Measurements from ENCODE around the gene PATJ.
A peak's percentile ranks its signal among the peaks of the same experiment; 100 is the strongest.
"Not testable (repeated sequence)": the region's sequence is repeated elsewhere in the genome, so short reads cannot be mapped to it uniquely, and the experiment has no call there.

The PATJ gene

DNA sequence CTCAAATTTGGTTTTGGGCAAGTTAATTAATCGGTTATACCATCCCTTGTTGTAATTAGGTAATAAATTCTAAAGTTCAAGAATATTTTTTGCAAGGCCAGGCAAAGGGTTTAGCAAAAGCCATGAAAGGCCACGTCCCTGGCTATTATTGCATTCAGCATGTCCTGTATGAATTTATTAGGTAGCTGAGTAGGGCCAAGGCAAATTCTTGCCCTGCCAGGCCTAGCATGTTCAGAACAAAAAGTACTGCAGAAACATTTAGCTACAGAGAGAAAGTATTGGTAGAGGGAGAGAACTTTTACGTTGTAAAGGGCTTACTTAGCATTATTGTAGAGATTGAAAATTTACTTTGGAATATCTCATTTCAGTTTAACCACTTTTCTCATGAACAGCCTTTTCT is 94.4 kb downstream of the PATJ start:
- Histone ChIP-seq H3K36me3 (ENCODE audit: insufficient read depth, low read length) (no peaks in the 10 kb centered on the region), H2AFZ (ENCODE audit: low read length) (no peak overlapping the region), H3K4me2 (ENCODE audit: low read depth, low read length, poor library complexity, severe bottlenecking) (no peak overlapping the region), H3F3A (ENCODE audit: low read depth) (no peaks in the 10 kb centered on the region), H3K4me3 (ENCODE audit: low read length, poor library complexity, severe bottlenecking) (no peak overlapping the region), H3K9ac (ENCODE audit: low read depth, low read length, poor library complexity, severe bottlenecking) (no peak overlapping the region), H3K9me2 (replicated peaks; ENCODE audit: low read depth, low read length) (no peaks in the 10 kb centered on the region), H3K9me3 (ENCODE audit: insufficient read depth, low read depth, low read length) (no peaks in the 10 kb centered on the region), H4K20me1 (ENCODE audit: insufficient read depth, low read length, poor library complexity, severe bottlenecking) (no peaks in the 10 kb centered on the region), H3K27me3 (ENCODE audit: insufficient read depth, low read length, poor library complexity, severe bottlenecking) (no peaks in the 10 kb centered on the region), H3K79me2 (ENCODE audit: insufficient read depth, low read length) (no peaks in the 10 kb centered on the region), H3K4me1 (ENCODE audit: insufficient read depth, low read length, poor library complexity, severe bottlenecking) (no peaks in the 10 kb centered on the region)
- TF ChIP-seq EZH2phosphoT487 (IDR thresholded peaks at IDR 0.05; ENCODE audit: borderline replicate concordance) (no peak), CTCF (conservative IDR thresholded peaks at IDR 0.05; ENCODE audit: low read length) (no peak)

DNA sequence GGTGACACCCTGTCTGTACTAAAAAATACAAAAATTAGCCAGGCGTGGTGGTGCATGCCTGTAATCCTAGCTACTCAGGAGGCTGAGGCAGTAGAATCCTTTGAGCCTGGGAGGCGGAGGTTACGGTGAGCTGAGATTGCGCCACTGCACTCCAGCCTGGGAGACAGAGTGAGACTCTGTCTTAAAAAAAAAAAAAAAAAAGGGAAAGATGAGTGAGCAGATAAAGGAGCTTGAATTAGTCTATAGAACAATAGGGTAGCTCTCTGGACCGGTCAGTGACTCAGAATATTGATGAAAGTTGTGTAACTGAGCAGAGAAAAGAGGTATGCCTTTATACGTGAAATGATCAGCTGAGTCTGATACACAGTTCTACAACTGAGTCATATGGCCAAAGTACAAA is 95.3 kb downstream of the PATJ start:
- not testable (repeated sequence) for H3K9me2 ChIP-seq (replicated peaks; ENCODE audit: low read depth, low read length); H3K36me3 ChIP-seq (ENCODE audit: insufficient read depth, low read length); H2AFZ ChIP-seq (ENCODE audit: low read length); H3F3A ChIP-seq (ENCODE audit: low read depth); H3K79me2 ChIP-seq (ENCODE audit: insufficient read depth, low read length); H3K4me1 ChIP-seq (ENCODE audit: insufficient read depth, low read length, poor library complexity, severe bottlenecking); H3K27me3 ChIP-seq (ENCODE audit: insufficient read depth, low read length, poor library complexity, severe bottlenecking); H3K4me2 ChIP-seq (ENCODE audit: low read depth, low read length, poor library complexity, severe bottlenecking); H3K9ac ChIP-seq (ENCODE audit: low read depth, low read length, poor library complexity, severe bottlenecking); H4K20me1 ChIP-seq (ENCODE audit: insufficient read depth, low read length, poor library complexity, severe bottlenecking); H3K9me3 ChIP-seq (ENCODE audit: insufficient read depth, low read depth, low read length); H3K4me3 ChIP-seq (ENCODE audit: low read length, poor library complexity, severe bottlenecking)

DNA sequence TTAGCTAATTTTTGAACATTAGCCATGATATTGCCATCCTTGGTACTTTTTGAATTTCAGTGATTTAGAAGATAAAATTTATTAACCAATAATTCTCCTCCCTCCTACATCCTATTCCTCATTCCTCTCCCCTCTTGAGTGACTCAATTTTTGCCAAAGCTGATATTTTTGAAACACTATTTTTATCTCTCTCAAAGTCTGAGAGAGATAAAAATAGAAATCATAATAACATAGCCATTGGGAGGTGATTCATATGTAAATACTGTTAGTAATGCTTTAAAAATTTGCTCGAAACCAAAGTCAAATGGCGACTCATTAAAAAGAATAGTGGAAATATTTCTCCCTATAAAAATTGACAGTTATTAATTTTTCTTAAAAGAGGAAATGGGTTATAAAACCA is 97.4 kb downstream of the PATJ start:
- Histone ChIP-seq H4K20me1 (ENCODE audit: insufficient read depth, low read length, poor library complexity, severe bottlenecking) (no peaks in the 10 kb centered on the region), H3K27me3 (ENCODE audit: insufficient read depth, low read length, poor library complexity, severe bottlenecking) (no peaks in the 10 kb centered on the region), H3K4me3 (ENCODE audit: low read length, poor library complexity, severe bottlenecking) (no peak overlapping the region), H3K9ac (ENCODE audit: low read depth, low read length, poor library complexity, severe bottlenecking) (no peak overlapping the region), H2AFZ (ENCODE audit: low read length) (no peak overlapping the region), H3K9me3 (ENCODE audit: insufficient read depth, low read depth, low read length) (no peaks in the 10 kb centered on the region), H3F3A (ENCODE audit: low read depth) (no peaks in the 10 kb centered on the region), H3K36me3 (ENCODE audit: insufficient read depth, low read length) (no peaks in the 10 kb centered on the region), H3K79me2 (ENCODE audit: insufficient read depth, low read length) (no peaks in the 10 kb centered on the region), H3K4me2 (ENCODE audit: low read depth, low read length, poor library complexity, severe bottlenecking) (no peak overlapping the region), H3K9me2 (replicated peaks; ENCODE audit: low read depth, low read length) (no peaks in the 10 kb centered on the region), H3K4me1 (ENCODE audit: insufficient read depth, low read length, poor library complexity, severe bottlenecking) (no peaks in the 10 kb centered on the region)
- TF ChIP-seq CTCF (conservative IDR thresholded peaks at IDR 0.05; ENCODE audit: low read length) (no peak), EZH2phosphoT487 (IDR thresholded peaks at IDR 0.05; ENCODE audit: borderline replicate concordance) (no peak)

DNA sequence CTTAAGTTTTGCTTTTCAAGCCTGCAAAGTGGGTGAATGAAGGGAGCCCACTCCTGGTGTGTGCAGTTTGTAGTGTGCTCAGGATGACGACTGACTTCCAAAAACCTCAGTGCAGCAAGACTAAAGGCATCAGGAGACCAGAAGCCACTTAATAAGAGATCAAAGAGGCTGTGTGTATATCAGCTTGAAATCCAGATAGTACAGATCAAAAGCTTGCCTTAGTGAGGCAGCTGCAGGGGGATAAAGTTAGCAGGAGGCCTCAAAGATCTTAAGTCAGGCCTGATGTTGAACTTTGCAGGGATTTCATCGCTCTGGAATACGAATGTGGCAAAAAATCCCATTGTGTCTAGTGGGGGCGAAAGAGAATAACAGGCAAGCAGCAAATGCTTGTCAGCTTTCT is 99.8 kb downstream of the PATJ start:
- Histone ChIP-seq H3K4me2 (ENCODE audit: low read depth, low read length, poor library complexity, severe bottlenecking) (no peak overlapping the region), H3K4me3 (ENCODE audit: low read length, poor library complexity, severe bottlenecking) (no peak overlapping the region), H4K20me1 (ENCODE audit: insufficient read depth, low read length, poor library complexity, severe bottlenecking) (no peaks in the 10 kb centered on the region), H3F3A (ENCODE audit: low read depth) (no peaks in the 10 kb centered on the region), H3K9ac (ENCODE audit: low read depth, low read length, poor library complexity, severe bottlenecking) (no peak overlapping the region), H2AFZ (ENCODE audit: low read length) (peak overlapping the region; percentile 37; the same call in 1 of the 2 replicates), H3K9me3 (ENCODE audit: insufficient read depth, low read depth, low read length) (no peaks in the 10 kb centered on the region), H3K4me1 (ENCODE audit: insufficient read depth, low read length, poor library complexity, severe bottlenecking) (no peaks in the 10 kb centered on the region), H3K9me2 (replicated peaks; ENCODE audit: low read depth, low read length) (no peaks in the 10 kb centered on the region), H3K36me3 (ENCODE audit: insufficient read depth, low read length) (no peaks in the 10 kb centered on the region), H3K79me2 (ENCODE audit: insufficient read depth, low read length) (no peaks in the 10 kb centered on the region), H3K27me3 (ENCODE audit: insufficient read depth, low read length, poor library complexity, severe bottlenecking) (no peaks in the 10 kb centered on the region)
- TF ChIP-seq CTCF (conservative IDR thresholded peaks at IDR 0.05; ENCODE audit: low read length) = no peak
- TF ChIP-seq EZH2phosphoT487 (IDR thresholded peaks at IDR 0.05; ENCODE audit: borderline replicate concordance) = no peak

All from Loucy (cell line).